GM18526 (cell line): ENCODE data around the gene TMEM126B.

Experiments
- POLR2A ChIP-seq: IDR thresholded peaks from 3 replicates; pipeline ENCODE4 v1.6.1; 2011; ENCODE audit not compliant: insufficient read length; ENCODE audit errors: extremely low read depth

TMEM126B gene

GRCh38 chr11:85668157-85668556 lies 39.8 kb downstream of the TMEM126B start:
- no peak for TF ChIP-seq POLR2A

GRCh38 chr11:85672105-85672902 lies 43.9 kb downstream of the TMEM126B start:
- no peak for TF ChIP-seq POLR2A

DNA sequence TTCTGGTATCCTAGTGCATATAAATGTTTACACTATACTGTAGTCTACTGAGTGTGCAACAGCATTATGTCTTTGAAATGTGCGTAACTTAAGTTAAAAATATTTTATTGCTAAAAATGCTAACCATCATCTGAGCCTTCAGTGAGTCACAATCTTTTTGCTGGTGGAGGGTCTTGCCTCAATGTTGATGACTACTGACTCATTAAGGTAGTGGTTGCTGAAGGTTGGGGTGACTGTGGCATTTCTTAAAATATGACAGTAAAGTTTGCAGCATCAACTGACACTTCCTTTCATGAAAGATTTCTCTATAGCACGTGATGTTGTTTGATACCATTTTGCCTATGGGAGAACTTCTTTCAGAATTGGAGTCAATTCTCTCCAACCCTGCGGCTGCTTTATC lies 45.0 kb downstream of the TMEM126B start:
- no peak for TF ChIP-seq POLR2A

DNA sequence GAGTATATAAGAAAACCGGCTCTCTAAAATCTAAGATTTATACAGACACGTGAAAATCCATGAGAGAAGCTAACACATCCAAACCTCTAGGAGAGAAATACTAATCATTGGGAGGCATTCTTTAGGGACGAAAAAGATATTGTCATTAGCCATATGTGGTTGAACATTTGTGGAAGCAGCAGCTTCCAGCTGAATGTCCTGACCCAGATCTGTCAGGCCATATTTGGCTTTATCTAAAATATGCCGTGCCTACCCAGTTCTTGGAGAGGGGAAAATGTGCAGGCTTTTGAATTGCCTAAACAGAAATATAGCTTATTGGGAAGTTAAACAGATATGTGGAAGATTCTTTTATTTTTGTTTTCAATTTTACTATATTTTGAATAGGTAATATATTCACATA lies 51.2 kb downstream of the TMEM126B start:
- no peak for TF ChIP-seq POLR2A

- TF ChIP-seq POLR2A: no peak
Measured at GRCh38 chr11:85680897-85681296, 52.5 kb downstream of the TMEM126B start.

DNA sequence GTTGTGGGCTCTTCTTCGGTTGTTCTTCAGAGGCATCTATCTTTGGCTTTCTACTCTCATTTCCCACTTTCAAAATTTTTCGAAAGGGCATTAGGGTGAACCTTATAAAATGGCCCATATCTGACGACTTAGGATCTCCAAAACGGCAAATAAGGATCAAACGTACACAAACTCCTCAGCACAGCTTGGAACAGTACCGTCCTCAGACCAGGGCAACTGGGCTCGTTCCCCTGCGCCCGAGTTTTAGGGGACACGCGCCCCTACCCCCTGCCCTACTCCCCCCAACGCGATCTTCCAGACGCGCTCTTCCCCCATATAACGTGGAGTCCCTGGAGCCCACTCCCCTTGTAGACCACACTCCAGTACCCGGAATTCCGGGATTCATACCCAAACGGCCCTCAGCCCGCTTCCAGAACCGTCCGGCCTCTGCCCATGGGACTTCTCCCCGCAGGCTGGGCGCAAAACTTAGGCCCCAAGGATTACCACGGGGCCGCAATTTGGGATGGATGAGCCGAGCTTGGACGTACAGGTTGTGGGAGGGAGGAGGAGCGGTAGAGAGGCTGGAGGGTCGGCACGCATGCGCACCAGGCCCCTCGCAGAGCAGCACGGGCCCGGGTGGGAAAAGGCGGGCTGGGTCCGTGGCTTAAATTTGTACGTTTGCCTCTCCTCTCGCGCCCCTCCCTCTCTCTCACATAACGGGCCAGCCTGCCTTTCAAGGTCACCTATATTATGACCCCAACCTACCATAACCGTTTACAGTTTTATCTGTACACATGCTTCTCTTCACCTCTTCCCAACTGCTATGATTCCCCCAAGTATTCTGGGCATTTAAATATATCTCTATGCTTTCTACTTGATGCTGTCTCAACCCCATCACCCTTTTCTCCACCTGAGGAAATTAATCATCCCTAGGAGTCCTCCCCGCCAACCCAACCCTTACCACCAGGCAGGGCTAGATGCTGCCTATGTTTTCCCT lies 54.2 kb downstream of the TMEM126B start:
- peak; percentile 43 for TF ChIP-seq POLR2A

- TF ChIP-seq POLR2A: no peak
Measured at GRCh38 chr11:85685125-85685819, 56.9 kb downstream of the TMEM126B start.

- TF ChIP-seq POLR2A: no peak
Measured at GRCh38 chr11:85685820-85686459, 57.5 kb downstream of the TMEM126B start, which contains the start of gene CCDC89. Gene CCDC89 (minus strand): TSS chr11:85686195. CDS start chr11:85686130, 65 bp downstream.
